ENCODE data around the gene CD248. TPM values are rescaled to one million over a fixed set of nuclear protein-coding genes. Genes with fewer than 3 reads are reported as not detected.

Gene CD248
- total RNA-seq, 1 donor from 2014 or later: 58.8 TPM

GRCh38 chr11:66288671-66289547 lies 27.9 kb downstream of the CD248 start, which contains the start of gene YIF1A:
Gene YIF1A, minus strand, starts transcription at chr11:66289143. Its CDS starts 158 bp downstream, at chr11:66288985.
- Mint-ChIP-seq H3K27me3 (ENCODE audit: low read depth, unreplicated experiment) (peaks cover 22% of the 10 kb centered on the region), H3K4me1 (ENCODE audit: low read depth, unreplicated experiment) (peaks cover 16% of the 10 kb centered on the region), H3K27ac (ENCODE audit: unreplicated experiment) (peak within 1 kb of the TSS; percentile 97), H3K4me3 (ENCODE audit: unreplicated experiment) (peak within 1 kb of the TSS; percentile 90), H3K9me3 (ENCODE audit: unreplicated experiment) (no peaks in the 10 kb centered on the region), H3K36me3 (ENCODE audit: low read depth, unreplicated experiment) (peaks cover 6% of the 10 kb centered on the region)
- FAIRE-seq (peak; percentile 96), DNase-seq (ENCODE audit: low read depth) (peak; percentile 99)
- peak within 1 kb of the TSS; percentile 98 for H3K4me2 ChIP-seq (ENCODE audit: low read length)
- peak within 1 kb of the TSS; percentile 69 for H2AFZ ChIP-seq (ENCODE audit: low read depth, low read length)
- H4K20me1 ChIP-seq (ENCODE audit: insufficient read depth, low read length): peaks cover 32% of the 10 kb centered on the region
- TF ChIP-seq CTCF (IDR thresholded peaks at IDR 0.05; ENCODE audit: insufficient read depth, low read depth, low read length) (no peak), EZH2 (IDR thresholded peaks at IDR 0.05; ENCODE audit: insufficient read depth, low read length) (no peak)
- H3K36me3 ChIP-seq (ENCODE audit: insufficient read depth, low read length): peaks cover 7% of the 10 kb centered on the region
- H3K9ac ChIP-seq (ENCODE audit: low read length): peak within 1 kb of the TSS; percentile 94
- H3K4me3 ChIP-seq (ENCODE audit: insufficient read depth, low read depth, low read length): peak within 1 kb of the TSS; percentile 89
- peaks cover 21% of the 10 kb centered on the region for H3K27me3 ChIP-seq (ENCODE audit: insufficient read depth, low read length)
- H3K9me3 ChIP-seq (ENCODE audit: insufficient read depth, low read depth, low read length): no peaks in the 10 kb centered on the region
- H3K4me1 ChIP-seq (ENCODE audit: insufficient read depth, low read length): peaks cover 22% of the 10 kb centered on the region
- peaks cover 42% of the 10 kb centered on the region for H3K79me2 ChIP-seq (ENCODE audit: insufficient read depth, low read length)
- peak within 1 kb of the TSS; percentile 97 for H3K27ac ChIP-seq (ENCODE audit: low read depth, low read length)

DNA sequence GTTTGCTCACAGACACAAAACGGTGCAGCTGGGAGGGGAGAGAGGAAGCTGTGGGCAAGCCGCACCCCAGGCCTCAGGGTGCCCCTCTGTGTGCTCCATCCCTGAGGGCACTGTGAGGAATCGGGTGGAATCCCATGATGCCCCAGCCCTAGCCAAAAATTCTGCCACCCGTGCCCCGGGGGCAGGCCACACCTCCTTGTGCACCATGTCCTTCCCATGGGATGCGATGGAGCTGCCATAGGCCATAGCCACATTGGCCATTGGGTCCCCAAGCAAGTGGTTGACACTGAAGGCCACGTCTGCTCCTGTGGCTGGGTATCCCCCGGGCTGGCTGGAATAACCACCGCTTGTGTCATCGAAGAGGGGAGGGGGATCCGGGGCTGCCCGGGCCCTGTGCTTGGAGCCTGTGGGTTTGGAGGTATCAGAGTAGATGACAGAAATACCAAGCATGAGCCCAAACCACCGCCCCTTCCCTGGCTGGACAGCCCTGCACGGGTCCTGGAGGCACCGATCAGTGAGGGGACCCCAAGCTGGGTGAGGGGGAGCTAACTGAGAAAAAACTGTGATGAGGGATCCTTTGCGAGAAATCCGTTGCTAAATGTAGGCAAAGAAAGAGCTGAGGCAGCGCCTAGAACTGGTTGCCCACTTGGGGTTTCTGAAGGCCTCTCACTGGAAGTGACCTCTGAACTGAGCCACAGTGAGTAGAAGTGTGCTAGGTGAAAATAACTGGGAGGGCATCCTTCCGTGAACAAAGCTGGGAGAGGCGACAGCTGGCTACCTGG lies 28.8 kb downstream of the CD248 start:
- Histone ChIP-seq H3K27me3 (ENCODE audit: insufficient read depth, low read length) (peaks cover 16% of the 10 kb centered on the region), H3K36me3 (ENCODE audit: insufficient read depth, low read length) (peaks cover 7% of the 10 kb centered on the region), H3K4me3 (ENCODE audit: insufficient read depth, low read depth, low read length) (peak overlapping the region; percentile 89), H2AFZ (ENCODE audit: low read depth, low read length) (no peak overlapping the region), H3K4me2 (ENCODE audit: low read length) (peak overlapping the region; percentile 98), H4K20me1 (ENCODE audit: insufficient read depth, low read length) (peaks cover 38% of the 10 kb centered on the region), H3K4me1 (ENCODE audit: insufficient read depth, low read length) (peaks cover 22% of the 10 kb centered on the region), H3K27ac (ENCODE audit: low read depth, low read length) (peak overlapping the region; percentile 97), H3K9ac (ENCODE audit: low read length) (peak overlapping the region; percentile 94), H3K79me2 (ENCODE audit: insufficient read depth, low read length) (peaks cover 42% of the 10 kb centered on the region), H3K9me3 (ENCODE audit: insufficient read depth, low read depth, low read length) (no peaks in the 10 kb centered on the region)
- Mint-ChIP-seq H3K9me3 (ENCODE audit: unreplicated experiment) (no peaks in the 10 kb centered on the region), H3K27me3 (ENCODE audit: low read depth, unreplicated experiment) (peaks cover 16% of the 10 kb centered on the region), H3K4me1 (ENCODE audit: low read depth, unreplicated experiment) (peaks cover 16% of the 10 kb centered on the region), H3K4me3 (ENCODE audit: unreplicated experiment) (peak overlapping the region; percentile 90), H3K27ac (ENCODE audit: unreplicated experiment) (peak overlapping the region; percentile 94), H3K36me3 (ENCODE audit: low read depth, unreplicated experiment) (peaks cover 6% of the 10 kb centered on the region)
- no peak for TF ChIP-seq CTCF (IDR thresholded peaks at IDR 0.05; ENCODE audit: insufficient read depth, low read depth, low read length)
- no peak for TF ChIP-seq EZH2 (IDR thresholded peaks at IDR 0.05; ENCODE audit: insufficient read depth, low read length)
- FAIRE-seq: no peak
- no peak for DNase-seq (ENCODE audit: low read depth)

Data from astrocyte (in vitro differentiated cells and primary cell).